A673 (cell line): Measurements from ENCODE around the gene ATRN.

Source experiments
- EZH2 ChIP-seq: fragments of 200-600 bp; sonication (generic); IDR thresholded peaks from 2 replicates; pipeline ENCODE4 v1.6.1; 2017; ENCODE audit warnings: borderline replicate concordance, low read depth, mild to moderate bottlenecking, mixed read lengths, antibody characterized with exemption, low read length; ENCODE audit not compliant: poor library complexity, severe bottlenecking
- TF ChIP-seq, protein P1 (sequence below): fragments of 300-800, 200-600 bp; sonication (generic); conservative IDR thresholded peaks from 2 replicates; pipeline ENCODE4 v1.5.1; 2017; ENCODE audit warnings: low read depth, mild to moderate bottlenecking, antibody characterized with exemption, low read length, moderate library complexity, mixed read lengths

DNA sequence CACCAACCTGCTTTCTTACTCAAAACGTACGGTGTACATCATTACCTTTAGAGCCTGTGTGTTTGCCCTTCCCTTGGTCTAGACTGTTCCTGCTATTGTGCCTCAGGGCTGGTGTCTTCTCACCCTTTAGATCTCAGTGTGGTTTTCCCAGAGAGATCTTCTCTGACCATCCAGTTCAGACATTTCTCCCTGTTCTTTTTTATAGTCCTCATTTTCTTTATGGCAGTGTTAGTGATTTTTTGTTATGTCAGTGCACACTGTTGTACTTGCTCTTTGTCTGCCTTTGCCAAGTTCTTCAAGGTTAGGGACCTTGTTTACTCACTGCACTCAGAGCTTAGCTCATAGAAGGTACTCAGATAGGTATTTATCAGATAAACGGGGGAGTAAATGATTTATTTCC is 82.8 kb downstream of the ATRN start:
- TF ChIP-seq, protein P1, sequence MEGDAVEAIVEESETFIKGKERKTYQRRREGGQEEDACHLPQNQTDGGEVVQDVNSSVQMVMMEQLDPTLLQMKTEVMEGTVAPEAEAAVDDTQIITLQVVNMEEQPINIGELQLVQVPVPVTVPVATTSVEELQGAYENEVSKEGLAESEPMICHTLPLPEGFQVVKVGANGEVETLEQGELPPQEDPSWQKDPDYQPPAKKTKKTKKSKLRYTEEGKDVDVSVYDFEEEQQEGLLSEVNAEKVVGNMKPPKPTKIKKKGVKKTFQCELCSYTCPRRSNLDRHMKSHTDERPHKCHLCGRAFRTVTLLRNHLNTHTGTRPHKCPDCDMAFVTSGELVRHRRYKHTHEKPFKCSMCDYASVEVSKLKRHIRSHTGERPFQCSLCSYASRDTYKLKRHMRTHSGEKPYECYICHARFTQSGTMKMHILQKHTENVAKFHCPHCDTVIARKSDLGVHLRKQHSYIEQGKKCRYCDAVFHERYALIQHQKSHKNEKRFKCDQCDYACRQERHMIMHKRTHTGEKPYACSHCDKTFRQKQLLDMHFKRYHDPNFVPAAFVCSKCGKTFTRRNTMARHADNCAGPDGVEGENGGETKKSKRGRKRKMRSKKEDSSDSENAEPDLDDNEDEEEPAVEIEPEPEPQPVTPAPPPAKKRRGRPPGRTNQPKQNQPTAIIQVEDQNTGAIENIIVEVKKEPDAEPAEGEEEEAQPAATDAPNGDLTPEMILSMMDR: no peak
- no peak for TF ChIP-seq EZH2
